ENCODE data around the gene SOS1. TPM values are rescaled to one million over a fixed set of nuclear protein-coding genes. Genes with fewer than 3 reads are reported as not detected.

The SOS1 gene
- total RNA-seq, 2 donors from 2014 or later: 15.3 to 21.3 TPM

DNA sequence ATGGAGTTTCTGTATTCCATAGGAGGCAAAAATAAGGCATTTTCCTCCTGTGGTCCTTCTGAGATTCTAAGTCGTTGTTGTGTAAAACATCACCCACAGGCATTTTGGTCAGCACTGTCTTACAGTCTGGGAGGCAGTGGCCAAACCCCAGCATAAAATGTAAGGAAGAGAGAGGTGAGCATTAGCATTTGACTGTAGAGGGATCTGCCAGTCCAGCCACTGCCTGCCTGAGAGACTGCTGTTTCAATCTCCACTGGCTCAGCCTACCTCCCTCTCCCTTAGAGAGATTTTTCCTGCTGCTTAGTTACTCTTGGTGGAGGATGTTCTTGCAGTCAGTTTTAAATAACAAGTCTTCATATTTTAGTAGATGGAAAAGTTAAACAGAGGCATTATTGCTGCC is 154.2 kb downstream of the SOS1 start:
- no peaks in the 10 kb centered on the region for H3K27me3 ChIP-seq
- H3K27ac ChIP-seq: no peak overlapping the region
- no peak for DNase-seq (ENCODE audit: low spot score)
- TF ChIP-seq, protein P1, sequence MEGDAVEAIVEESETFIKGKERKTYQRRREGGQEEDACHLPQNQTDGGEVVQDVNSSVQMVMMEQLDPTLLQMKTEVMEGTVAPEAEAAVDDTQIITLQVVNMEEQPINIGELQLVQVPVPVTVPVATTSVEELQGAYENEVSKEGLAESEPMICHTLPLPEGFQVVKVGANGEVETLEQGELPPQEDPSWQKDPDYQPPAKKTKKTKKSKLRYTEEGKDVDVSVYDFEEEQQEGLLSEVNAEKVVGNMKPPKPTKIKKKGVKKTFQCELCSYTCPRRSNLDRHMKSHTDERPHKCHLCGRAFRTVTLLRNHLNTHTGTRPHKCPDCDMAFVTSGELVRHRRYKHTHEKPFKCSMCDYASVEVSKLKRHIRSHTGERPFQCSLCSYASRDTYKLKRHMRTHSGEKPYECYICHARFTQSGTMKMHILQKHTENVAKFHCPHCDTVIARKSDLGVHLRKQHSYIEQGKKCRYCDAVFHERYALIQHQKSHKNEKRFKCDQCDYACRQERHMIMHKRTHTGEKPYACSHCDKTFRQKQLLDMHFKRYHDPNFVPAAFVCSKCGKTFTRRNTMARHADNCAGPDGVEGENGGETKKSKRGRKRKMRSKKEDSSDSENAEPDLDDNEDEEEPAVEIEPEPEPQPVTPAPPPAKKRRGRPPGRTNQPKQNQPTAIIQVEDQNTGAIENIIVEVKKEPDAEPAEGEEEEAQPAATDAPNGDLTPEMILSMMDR (IDR thresholded peaks at IDR 0.05): no peak
- H3K9me3 ChIP-seq: no peaks in the 10 kb centered on the region
- no peaks in the 10 kb centered on the region for H3K36me3 ChIP-seq
- H3K4me3 ChIP-seq: no peak overlapping the region
- H3K4me1 ChIP-seq: no peaks in the 10 kb centered on the region

DNA sequence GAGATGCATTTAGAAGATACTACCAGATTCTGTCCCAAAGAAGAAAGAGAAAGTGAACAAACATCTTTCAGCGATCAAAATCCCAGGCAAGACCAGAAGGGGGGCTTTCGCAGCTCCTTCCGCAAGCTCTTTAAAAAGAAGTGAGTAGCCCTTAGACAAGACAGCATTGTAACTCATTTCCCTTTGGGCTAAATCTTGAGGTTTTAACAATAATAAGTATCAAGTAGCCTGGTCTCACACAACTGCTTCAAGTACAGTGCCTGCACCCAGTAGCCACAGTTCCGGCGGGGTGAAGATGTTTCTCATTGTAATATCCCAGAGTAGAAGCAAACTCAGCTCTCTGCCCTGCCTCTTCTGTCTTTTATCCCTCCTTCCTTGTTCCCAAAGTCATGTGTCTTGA is 154.8 kb downstream of the SOS1 start:
- Histone ChIP-seq H3K4me1 (no peaks in the 10 kb centered on the region), H3K9me3 (no peaks in the 10 kb centered on the region), H3K27ac (no peak overlapping the region), H3K36me3 (no peaks in the 10 kb centered on the region), H3K4me3 (no peak overlapping the region), H3K27me3 (no peaks in the 10 kb centered on the region)
- DNase-seq (ENCODE audit: low spot score): no peak
- TF ChIP-seq, protein P1 (IDR thresholded peaks at IDR 0.05): no peak

DNA sequence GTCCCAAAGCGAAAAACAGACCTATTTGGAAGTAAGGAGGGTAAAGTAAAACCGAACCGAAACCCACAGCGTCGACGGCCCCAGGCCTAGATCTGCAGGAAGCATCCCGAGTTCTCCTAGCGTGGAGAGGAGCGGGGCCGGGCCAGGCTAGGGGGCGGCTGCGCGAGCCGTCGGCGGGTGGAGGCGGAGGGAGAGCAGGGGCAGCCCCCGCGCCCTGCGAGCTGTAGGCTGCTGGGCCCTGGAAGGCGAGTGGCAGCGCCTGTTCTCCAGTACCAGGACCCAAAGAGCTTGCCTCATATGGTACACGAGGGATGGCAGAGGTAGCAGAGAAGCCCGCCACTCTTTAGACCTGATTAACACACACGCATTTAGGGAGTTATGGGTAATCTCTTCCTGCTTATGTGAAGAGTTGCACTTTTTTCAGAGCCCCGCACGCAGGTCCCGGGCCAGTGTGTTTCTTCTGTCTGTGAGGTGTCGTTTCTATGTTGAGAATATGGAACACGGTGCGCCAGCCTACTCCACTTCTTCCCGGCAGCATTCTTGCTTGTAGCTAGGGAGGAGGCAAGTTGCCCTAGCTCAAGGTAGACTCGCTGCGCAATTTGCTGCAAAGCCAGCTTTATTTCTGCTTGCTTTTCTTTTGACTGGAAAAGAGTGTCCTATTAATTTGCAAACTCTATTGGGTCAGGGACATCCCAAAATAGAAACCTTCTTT is 160.1 kb downstream of the SOS1 start:
- Histone ChIP-seq H3K4me1 (peaks cover 0 to 6% of the 10 kb centered on the region in 2 donors), H3K36me3 (no peaks in the 10 kb centered on the region)
- TF ChIP-seq, protein P1 (IDR thresholded peaks at IDR 0.05): no peak

DNA sequence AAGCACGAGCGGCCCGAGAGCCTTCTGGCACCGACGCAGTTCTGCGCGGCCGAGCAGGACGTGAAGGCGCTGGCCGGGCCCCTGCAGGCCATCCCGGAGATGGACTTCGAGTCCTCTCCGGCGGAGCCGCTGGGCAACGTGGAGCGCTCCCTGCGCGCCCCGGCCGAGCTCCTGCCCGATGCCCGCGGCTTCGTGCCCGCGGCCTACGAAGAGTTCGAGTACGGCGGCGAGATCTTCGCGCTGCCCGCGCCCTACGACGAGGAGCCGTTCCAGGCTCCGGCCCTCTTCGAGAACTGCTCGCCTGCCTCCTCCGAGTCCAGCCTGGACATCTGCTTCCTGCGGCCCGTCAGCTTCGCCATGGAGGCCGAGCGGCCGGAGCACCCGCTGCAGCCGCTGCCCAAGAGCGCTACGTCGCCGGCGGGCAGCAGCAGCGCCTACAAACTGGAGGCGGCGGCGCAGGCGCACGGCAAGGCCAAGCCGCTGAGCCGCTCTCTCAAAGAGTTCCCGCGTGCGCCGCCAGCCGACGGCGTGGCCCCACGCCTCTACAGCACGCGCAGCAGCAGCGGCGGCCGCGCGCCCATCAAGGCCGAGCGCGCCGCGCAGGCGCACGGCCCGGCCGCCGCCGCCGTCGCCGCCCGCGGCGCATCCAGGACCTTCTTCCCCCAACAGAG is 160.8 kb downstream of the SOS1 start:
- Histone ChIP-seq H3K36me3 (no peaks in the 10 kb centered on the region), H3K4me3 (peak overlapping the region; percentile 30 to 51), H3K4me1 (peaks cover 0 to 6% of the 10 kb centered on the region in 2 donors), H3K27me3 (no peaks in the 10 kb centered on the region), H3K9me3 (no peaks in the 10 kb centered on the region), H3K27ac (no peak overlapping the region)
- TF ChIP-seq, protein P1 (IDR thresholded peaks at IDR 0.05): peak in 1 of 2 donors; percentile 42
- peak; percentile 69 for DNase-seq (ENCODE audit: low spot score)

More for the DNA sequence above, 160.1 kb downstream of the SOS1 start:
- Histone ChIP-seq H3K9me3 (no peaks in the 10 kb centered on the region), H3K27ac (no peak overlapping the region), H3K4me3 (peak overlapping the region; percentile 9 to 51), H3K27me3 (no peaks in the 10 kb centered on the region)
- no peak for DNase-seq (ENCODE audit: low spot score)

DNA sequence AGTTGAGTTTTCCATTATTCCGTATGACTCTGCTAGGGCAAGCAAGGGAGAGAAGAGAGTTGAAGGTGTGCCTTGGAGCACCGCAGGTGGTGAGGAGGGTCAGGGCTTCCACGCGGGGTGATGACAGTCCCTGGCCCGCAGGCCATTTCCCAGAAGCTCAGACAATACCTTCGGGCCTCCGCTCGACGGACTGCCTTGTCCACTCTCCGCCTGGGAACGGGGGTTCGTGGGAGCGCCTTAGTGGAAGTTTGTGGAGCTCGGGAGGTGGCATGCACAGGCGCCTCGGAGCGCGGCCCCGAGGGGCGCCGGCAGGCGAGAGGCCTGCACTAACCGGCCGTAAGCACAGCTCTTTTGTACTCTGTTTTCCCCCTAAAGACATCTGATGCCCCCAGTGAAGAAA is 161.4 kb downstream of the SOS1 start:
- DNase-seq (ENCODE audit: low spot score): no peak
- H3K36me3 ChIP-seq: no peaks in the 10 kb centered on the region
- H3K27ac ChIP-seq: no peak overlapping the region
- no peaks in the 10 kb centered on the region for H3K9me3 ChIP-seq
- H3K4me1 ChIP-seq: peaks cover 0 to 6% of the 10 kb centered on the region in 2 donors
- peak overlapping the region in 1 of 2 donors; percentile 51 for H3K4me3 ChIP-seq
- TF ChIP-seq, protein P1 (IDR thresholded peaks at IDR 0.05): no peak
- no peaks in the 10 kb centered on the region for H3K27me3 ChIP-seq
